NK-92 treated with Interleukin-12 subunit alpha and Interleukin-12 subunit beta, amount 100 ng/mL, for 24 hours (cell line): ENCODE measurements around the gene COL6A1.
"Not testable (repeated sequence)": the region's sequence is repeated elsewhere in the genome, so short reads cannot be mapped to it uniquely, and the experiment has no call there.

Experiments
- DNase-seq: peaks from one replicate; lab custom pipeline; 2025; lab: John Stamatoyannopoulos, UW

COL6A1 gene

DNA sequence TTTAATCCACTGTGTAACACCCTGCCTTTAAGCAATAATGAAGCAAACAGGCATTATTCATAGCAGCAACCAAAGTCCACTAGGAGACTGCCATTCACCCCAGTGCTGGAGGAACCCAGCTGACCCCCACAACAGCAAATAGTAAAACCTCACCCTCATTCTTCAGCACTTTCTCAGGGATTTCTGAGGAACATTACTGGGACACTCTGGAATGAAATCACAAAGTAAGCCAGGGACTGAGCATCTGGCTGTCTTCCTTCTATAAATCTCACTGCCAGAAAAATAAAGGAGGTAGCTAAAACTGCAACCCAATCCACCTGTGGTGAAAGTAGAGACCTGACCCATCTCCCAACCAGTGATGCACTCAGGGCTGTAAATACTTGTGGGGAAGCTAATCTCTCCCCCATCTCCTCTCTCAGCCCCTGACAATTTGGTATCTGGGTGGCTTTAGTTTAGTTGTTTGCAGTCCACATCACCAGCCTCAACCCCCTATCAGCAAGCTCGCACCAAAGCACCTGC is 47.1 kb downstream of the COL6A1 start:
- no peak for DNase-seq

GRCh38 chr21:46029186-46029924 is 47.8 kb downstream of the COL6A1 start:
- no peak for DNase-seq

GRCh38 chr21:46031484-46031883 is 49.9 kb downstream of the COL6A1 start:
- no peak for DNase-seq

GRCh38 chr21:46032100-46032499 is 50.5 kb downstream of the COL6A1 start:
- DNase-seq: no peak

DNA sequence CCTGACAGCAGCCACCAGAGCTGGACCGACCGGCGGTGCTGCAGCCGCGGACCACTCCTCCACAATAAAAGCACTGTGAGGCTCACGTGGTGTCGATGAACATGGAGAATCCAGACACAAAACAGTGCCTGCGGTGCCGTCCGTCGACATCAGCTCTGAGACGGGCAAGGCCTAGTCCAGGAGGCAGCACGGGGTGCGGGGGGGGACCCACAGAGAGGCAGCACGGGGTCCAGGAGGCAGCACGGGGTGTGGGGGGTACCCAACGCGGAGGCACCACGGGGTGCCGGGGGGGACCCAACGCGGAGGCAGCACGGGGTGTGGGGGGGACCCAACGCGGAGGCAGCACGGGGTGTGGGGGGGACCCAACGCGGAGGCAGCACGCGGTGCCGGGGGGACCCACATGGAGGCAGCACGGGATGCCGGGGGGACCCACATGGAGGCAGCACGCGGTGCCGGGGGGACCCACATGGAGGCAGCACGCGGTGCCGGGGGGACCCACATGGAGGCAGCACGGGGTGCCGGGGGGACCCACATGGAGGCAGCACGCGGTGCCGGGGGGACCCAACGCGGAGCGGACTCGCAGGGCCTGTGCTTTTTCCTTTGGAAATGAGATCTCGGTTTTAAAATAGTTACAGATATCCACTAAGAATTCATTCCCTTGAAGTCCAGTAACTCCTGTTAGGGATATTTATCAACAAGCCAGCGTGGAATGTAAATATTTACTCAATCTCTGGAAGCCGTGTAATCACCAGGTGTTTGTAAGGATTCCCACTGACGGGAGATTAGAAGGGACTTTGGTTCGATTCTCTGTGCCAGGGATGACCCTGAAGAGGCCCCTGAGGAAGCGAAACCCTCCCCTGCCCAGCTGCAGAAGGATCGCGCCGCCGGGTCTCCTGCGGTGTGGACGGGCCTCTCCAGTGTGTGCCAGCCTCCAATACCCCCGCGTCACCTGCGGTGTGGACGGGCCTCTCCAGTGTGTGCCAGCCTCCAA is 52.1 kb downstream of the COL6A1 start:
- DNase-seq: no peak

GRCh38 chr21:46035809-46036695 is 54.5 kb downstream of the COL6A1 start:
- no peak for DNase-seq

DNA sequence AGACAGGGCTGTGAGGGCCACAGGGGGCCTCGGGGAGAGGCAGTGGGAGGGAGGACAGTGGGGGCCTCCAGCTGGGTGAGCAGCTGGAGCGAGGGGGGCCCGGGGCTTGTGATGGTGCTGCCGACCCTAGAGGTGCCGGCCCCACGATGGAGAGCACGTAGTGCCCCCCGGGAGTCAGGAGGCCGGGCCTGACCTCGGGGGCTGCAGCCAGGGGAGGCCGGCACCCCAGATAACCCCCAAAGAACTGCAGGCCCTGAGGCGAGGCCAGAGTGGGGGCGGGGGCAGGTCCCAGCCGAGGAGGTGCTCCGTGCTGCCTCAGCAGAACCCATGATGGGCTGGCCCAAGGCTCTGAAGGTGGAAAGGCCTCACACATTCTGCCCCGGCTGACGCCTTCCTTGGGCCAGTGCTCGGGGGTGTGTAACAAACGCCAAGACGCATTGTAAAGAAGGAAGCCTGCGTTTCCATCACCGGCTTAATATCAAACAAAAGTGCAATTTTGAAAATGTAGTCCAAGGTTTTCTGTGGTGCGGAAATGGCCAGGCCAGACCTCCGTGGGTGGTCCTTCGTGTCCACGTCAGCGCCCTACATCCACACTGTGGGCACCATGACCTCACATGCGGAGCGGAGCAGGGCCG is 55.2 kb downstream of the COL6A1 start:
- no peak for DNase-seq

DNA sequence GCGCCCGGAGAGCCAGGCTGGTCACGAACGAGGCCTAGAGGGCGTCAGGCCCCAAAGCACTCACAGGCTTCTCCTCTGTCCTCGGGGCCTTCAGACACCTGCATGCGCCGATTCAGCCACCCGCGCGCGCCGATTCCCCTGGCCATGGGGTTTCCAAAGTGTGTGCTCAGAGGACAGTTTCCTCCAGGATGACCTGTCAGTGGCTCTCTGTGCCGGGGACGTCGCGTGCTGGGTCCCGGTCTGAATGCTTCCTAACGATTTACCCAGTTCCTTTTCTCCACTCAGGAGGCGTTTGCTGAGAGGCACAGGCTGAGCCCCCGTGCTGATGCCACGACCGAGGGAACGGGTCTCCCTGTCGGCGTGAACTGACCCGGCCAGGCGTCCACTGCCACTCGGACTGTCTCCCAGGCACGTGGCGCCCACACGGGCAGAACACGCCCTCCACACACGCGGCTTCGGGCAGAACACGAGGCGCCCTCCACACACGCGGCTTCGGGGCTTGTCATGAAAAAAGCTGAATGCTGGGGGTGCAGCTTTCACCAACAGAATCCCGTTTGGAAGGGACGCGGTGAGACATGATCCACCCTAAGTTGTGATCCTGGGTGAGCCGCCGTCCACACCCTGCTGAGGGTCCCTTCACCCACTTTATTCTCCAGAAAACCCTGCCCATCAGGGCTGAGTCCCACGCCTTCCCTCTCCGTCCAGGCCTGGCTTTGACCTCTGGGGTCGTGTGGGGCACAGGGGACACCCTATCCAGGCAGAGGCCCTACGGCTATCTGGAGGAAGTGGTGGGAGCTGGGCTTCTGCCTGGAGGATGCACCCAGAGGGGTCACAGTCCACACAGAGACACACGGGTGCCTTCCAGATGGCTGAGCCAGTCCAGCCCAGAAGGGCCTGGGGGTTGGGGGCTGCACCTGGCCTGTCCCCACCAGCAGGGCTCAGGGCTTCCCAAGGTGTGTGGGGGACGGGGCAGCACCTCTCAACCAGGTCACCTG is 56.1 kb downstream of the COL6A1 start:
- DNase-seq: no peak

DNA sequence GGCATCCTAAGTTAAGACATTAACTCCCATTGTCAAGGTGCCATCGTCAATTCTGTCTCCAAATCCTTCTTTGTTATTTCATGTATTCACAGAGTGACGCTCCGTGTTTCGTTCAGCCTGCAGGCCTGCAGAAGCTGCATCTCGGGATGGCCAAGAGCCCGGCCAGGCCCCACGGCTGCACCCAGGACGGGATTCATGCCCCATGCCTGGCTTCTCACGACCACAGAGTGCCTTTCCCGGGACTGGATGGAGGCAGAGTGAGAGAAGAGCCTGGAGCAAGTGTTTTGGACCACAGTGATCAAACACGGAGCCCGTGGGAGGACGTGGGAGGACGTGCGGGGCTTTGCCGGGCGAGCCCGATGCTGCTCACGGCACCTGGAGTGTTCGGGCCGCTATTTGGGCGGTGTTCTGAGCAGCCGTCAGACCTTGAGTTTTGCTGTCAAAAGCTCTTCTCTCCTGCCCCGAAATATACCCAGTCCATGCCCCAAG is 56.8 kb downstream of the COL6A1 start:
- no peak for DNase-seq

GRCh38 chr21:46038871-46039397 is 57.4 kb downstream of the COL6A1 start:
- no peak for DNase-seq

DNA sequence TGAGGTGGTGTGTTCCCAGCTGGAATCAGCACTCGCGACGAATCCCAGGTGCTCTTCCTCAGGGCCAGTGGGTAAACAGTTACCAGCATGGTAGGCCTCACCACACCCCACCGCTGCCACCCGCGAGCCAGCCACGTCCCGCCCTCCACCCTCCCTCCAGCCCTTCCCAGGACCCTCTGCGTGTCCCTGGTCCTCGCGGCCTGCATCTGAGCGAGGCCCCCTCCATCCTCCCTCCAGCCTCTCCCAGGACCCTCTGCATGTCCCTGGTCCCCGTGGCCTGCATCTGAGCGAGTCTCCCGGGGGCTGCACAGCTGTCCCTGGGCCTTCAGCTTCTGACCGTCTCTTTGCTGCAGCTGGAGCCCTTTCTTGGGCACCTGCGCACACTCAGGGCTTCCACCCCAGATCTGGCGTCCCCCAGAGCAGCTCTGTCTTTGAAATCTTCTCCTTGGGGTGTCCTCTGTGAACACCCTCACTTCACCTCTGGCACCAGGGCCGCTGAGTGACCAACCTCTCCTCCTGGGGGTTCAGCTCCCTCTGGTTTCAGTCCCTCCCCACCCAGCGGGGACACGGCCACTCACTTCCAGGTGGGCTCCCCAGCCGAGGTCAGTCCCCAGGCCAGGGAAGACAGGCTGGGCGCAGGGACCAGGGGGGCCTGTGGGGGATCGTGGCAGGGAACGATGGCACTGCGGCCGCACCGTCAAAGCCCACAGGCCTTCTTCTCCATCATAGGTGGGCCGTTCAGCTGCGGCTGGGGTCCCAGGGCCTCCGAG is 58.5 kb downstream of the COL6A1 start:
- no peak for DNase-seq

- DNase-seq: no peak
Measured at GRCh38 chr21:46040707-46041106, 59.1 kb downstream of the COL6A1 start.

GRCh38 chr21:46041183-46041582 is 59.6 kb downstream of the COL6A1 start:
- no peak for DNase-seq

DNA sequence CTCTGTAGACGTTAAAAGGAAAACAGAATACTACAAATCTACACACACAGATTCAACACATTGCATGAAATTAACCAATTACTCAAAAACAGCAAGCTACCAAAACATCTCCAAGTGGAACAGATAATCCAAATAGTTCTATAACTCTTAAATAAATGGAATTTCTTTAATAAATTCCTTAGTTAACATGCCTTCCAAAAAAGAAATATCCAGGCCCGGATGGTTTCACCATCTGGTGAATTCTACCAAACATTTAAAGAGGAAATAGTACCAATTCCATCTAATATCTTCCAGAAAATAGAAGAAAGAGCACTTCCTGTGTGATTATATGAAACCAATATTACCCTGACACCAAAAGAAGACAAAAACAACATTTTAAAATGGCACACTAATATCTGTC is 63.6 kb downstream of the COL6A1 start:
- DNase-seq: no peak

DNA sequence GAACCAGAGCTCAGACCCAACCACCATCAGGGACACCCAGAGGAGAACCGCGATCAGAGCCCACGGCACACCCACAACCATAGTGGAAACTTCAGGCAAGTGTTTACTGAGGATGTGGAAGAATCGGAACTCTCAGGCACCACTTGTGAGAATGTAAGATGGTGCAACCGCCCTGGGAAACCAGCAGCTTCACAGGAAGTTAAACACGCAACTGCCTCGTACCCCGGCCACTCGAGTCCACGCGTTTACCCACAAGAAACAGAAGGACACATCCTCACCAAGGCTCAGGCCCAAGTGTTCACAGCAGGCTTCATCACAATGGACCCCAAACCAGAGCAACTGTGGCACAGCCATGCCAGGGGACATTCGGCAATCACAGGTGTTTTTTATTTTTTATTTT is 64.9 kb downstream of the COL6A1 start:
- DNase-seq: no peak

DNA sequence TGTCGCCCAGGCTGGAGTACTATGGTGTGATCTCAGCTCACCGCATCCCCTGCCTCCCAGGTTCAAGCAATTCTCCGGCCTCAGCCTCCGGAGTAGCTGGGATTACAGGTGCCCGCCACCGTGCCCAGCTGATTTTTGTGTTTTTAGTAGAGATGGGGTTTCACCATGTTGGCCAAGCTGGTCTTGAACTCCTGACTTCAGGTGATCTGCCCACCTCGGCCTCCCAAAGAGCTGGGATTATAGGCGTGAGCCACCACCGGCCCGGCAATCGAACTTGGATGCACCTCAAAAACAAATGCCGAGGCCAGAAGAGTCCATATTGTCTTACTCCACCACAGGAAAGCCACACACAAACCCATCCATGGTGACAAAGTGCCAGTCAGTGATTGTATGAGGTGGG is 65.3 kb downstream of the COL6A1 start:
- not testable (repeated sequence) for DNase-seq

DNA sequence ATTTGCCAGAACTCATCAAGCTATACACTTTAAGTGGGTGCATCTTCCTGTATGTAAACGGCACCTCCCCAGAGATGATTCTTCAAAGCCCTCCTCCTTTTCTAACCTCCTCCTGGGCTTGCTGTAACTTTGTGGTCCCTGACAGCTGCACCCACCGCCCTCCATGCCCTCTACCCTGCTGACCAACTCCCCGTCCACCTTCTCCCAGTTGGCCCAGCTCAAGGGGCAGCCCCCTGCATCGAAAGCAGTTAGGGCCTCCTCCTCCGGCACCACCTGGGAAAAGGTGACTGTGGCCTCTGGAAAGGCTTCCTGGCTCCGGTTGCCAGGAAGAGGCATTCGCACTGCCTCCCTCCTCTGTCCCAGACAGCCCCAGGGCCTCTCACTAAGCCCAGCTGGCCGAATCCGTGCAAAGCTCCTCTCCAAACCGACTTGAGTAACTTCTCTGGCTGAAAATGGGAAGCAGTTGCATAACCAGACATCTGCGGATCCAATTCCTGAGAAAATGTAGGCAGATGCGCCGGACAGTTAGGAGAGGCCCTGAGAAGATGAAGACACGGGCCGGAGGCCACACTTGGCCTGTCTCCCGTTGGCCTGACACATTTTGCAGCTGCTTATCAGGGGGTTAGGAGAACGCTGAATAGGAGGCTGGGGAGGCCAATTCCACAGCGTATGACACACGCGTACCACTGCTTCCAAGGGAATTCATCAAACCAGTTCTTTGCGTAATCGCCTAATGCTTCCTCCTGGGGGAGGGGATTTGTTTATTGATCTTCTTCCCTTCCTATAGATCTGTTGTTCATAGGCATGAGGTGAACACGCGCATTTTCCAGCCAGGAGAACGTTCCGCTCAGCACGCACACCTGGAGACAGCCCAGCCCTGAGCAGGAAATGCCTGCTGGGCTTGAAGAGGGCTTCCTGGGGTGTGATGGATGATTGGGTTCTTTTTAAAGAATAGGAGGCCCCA is 67.6 kb downstream of the COL6A1 start:
- DNase-seq: no peak
